Stomach (tissue), 4 donors: Measurements from ENCODE around the gene ELAVL2.

Experiments
- EP300 ChIP-seq: sonication (generic); formaldehyde crosslinking; IDR thresholded peaks from one replicate; pipeline ENCODE4 v1.6.1; 2017; ENCODE audit warnings: antibody characterized with exemption
- POLR2A ChIP-seq, 4 donors: fragments of 450-650 bp; IDR thresholded peaks; one replicate each; pipeline ENCODE4 v1.6.1; 2016; ENCODE audit warnings: antibody characterized with exemption in 4 of 4, control low read depth in 2 of 4, mild to moderate bottlenecking in 1 of 4, moderate library complexity in 1 of 4
- POLR2AphosphoS5 ChIP-seq, 3 donors: sonication (generic); formaldehyde crosslinking; IDR thresholded peaks; one replicate each; pipeline ENCODE4 v1.6.1; 2016; ENCODE audit warnings: antibody characterized with exemption in 3 of 3
- TF ChIP-seq, protein P1 (sequence below), 7 experiments: fragments of 450-650 bp in 4 of 7; fragments of 200-600 bp in 3 of 7; sonication (generic) in 3 of 7; IDR thresholded peaks; one replicate each; pipeline ENCODE4 v1.5.1; 2016 to 2019; ENCODE audit warnings: antibody characterized with exemption in 7 of 7, control low read depth in 2 of 7, mild to moderate bottlenecking in 1 of 7

- TF ChIP-seq POLR2A (IDR thresholded peaks at IDR 0.05) (no peak), EP300 (no peak), POLR2AphosphoS5 (IDR thresholded peaks at IDR 0.05) (no peak)
- TF ChIP-seq, protein P1, sequence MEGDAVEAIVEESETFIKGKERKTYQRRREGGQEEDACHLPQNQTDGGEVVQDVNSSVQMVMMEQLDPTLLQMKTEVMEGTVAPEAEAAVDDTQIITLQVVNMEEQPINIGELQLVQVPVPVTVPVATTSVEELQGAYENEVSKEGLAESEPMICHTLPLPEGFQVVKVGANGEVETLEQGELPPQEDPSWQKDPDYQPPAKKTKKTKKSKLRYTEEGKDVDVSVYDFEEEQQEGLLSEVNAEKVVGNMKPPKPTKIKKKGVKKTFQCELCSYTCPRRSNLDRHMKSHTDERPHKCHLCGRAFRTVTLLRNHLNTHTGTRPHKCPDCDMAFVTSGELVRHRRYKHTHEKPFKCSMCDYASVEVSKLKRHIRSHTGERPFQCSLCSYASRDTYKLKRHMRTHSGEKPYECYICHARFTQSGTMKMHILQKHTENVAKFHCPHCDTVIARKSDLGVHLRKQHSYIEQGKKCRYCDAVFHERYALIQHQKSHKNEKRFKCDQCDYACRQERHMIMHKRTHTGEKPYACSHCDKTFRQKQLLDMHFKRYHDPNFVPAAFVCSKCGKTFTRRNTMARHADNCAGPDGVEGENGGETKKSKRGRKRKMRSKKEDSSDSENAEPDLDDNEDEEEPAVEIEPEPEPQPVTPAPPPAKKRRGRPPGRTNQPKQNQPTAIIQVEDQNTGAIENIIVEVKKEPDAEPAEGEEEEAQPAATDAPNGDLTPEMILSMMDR (IDR thresholded peaks at IDR 0.05): no peak
Observed at GRCh38 chr9:23850242-23850689, 24.2 kb upstream of the ELAVL2 start.
